GM19023 (cell line): ENCODE measurements around the gene TRIM46.

Source experiments
- ATAC-seq: cut with Tn5 transposase; IDR thresholded peaks from one replicate; pipeline ENCODE4 v1.9.1; 2021; ENCODE audit warnings: mild to moderate bottlenecking, moderate library complexity; ENCODE audit not compliant: unreplicated experiment

The TRIM46 gene, protein sequence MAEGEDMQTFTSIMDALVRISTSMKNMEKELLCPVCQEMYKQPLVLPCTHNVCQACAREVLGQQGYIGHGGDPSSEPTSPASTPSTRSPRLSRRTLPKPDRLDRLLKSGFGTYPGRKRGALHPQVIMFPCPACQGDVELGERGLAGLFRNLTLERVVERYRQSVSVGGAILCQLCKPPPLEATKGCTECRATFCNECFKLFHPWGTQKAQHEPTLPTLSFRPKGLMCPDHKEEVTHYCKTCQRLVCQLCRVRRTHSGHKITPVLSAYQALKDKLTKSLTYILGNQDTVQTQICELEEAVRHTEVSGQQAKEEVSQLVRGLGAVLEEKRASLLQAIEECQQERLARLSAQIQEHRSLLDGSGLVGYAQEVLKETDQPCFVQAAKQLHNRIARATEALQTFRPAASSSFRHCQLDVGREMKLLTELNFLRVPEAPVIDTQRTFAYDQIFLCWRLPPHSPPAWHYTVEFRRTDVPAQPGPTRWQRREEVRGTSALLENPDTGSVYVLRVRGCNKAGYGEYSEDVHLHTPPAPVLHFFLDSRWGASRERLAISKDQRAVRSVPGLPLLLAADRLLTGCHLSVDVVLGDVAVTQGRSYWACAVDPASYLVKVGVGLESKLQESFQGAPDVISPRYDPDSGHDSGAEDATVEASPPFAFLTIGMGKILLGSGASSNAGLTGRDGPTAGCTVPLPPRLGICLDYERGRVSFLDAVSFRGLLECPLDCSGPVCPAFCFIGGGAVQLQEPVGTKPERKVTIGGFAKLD

GRCh38 chr1:155173478-155174323 lies at the start of gene TRIM46:
Gene TRIM46 (plus strand): TSS chr1:155173849. CDS start chr1:155173967, 118 bp downstream.
- no peak for ATAC-seq

GRCh38 chr1:155124503-155125463 lies 48.9 kb upstream of the TRIM46 start:
- no peak for ATAC-seq

- no peak for ATAC-seq
These were observed 48.1 kb upstream of the TRIM46 start for GRCh38 chr1:155125511-155125945.

GRCh38 chr1:155125946-155126555 lies 47.6 kb upstream of the TRIM46 start:
- ATAC-seq = no peak

GRCh38 chr1:155126556-155127104 lies 47.0 kb upstream of the TRIM46 start:
- no peak for ATAC-seq

DNA sequence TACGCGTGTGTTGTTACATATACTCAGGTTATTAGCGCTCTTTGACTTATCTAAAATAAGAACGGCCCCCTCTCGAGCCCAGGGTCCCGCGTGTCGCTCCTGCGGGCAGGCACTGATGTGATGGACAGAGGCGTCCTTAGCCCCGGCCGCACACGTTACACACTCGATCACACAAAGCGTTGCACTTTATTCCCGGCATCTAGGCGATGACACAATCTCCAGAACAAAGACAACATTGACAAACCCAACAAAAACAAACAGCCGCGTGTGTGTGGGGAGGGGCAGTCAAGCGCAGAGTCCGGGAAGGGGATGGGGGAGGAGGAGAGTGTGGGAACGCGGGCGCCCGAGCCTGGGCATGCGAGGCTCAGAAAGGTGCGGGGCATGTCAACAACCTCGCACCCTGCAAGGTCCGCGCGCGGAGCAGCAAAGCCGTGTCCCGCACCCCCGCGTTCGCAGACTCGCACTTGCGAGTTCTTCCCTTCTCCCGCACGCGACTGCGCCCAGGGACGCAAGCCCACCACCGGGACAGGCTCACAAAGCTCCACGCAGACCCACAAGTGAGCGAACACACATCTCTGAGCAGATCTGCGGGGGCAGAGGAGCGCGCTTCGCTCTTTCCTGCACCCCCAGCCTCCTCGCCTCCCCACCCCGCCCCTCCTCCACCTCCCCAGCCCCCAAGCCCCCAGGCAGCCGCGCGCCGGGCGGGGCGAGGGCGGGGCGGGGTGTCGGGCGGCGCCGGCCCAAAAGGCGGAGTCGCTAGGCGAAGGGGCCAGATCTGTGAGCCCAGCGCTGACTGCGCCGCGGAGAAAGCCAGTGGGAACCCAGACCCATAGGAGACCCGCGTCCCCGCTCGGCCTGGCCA lies 46.3 kb upstream of the TRIM46 start, which contains the start of gene EFNA1:
TSS of gene EFNA1 (plus strand) at position 772 of the 862 bp plus-strand sequence. CDS start 102 bp downstream, outside the sequence.
- ATAC-seq = no peak

- no peak for ATAC-seq
These were observed 45.5 kb upstream of the TRIM46 start for GRCh38 chr1:155127967-155128754.

GRCh38 chr1:155128755-155129473 lies 44.7 kb upstream of the TRIM46 start:
- ATAC-seq = no peak

GRCh38 chr1:155130272-155131006 lies 43.2 kb upstream of the TRIM46 start:
- no peak for ATAC-seq

DNA sequence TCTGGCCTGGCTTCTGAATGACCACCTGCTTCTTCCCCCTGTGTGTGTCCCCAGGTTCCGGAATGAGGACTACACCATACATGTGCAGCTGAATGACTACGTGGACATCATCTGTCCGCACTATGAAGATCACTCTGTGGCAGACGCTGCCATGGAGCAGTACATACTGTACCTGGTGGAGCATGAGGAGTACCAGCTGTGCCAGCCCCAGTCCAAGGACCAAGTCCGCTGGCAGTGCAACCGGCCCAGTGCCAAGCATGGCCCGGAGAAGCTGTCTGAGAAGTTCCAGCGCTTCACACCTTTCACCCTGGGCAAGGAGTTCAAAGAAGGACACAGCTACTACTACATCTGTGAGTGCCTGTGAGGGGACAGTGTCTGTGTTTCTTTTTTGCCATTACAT lies 42.4 kb upstream of the TRIM46 start:
- no peak for ATAC-seq

DNA sequence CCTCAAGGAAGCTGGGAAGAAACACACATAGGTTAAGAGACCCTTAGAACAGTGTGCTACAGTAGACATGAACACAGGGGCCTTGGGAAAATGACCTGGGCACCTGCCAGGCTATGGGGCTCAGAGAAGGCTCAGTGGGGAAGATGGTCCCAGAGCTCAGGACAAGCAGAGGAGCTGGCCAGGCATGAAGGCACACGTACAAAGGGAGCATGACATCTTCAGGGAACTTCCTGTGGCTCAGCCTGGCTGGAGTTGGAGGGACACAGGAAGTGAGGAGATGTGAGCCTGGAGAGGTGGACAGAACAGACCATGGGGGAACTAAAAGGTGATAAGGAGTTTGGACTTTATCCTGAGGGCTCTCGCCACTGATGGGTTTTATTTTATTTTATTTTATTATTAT lies 41.8 kb upstream of the TRIM46 start:
- no peak for ATAC-seq

DNA sequence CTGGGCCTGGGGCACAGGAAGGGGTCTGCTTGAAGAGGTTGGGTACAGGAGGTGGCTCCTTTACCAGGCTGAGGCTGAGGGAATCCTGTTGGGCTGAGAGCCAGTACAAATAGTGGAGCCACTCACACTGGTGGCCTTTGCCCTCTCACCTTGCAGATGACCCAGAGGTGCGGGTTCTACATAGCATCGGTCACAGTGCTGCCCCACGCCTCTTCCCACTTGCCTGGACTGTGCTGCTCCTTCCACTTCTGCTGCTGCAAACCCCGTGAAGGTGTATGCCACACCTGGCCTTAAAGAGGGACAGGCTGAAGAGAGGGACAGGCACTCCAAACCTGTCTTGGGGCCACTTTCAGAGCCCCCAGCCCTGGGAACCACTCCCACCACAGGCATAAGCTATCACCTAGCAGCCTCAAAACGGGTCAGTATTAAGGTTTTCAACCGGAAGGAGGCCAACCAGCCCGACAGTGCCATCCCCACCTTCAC lies 39.8 kb upstream of the TRIM46 start:
- ATAC-seq = no peak

- no peak for ATAC-seq
These were observed 39.3 kb upstream of the TRIM46 start for GRCh38 chr1:155134322-155134721.

DNA sequence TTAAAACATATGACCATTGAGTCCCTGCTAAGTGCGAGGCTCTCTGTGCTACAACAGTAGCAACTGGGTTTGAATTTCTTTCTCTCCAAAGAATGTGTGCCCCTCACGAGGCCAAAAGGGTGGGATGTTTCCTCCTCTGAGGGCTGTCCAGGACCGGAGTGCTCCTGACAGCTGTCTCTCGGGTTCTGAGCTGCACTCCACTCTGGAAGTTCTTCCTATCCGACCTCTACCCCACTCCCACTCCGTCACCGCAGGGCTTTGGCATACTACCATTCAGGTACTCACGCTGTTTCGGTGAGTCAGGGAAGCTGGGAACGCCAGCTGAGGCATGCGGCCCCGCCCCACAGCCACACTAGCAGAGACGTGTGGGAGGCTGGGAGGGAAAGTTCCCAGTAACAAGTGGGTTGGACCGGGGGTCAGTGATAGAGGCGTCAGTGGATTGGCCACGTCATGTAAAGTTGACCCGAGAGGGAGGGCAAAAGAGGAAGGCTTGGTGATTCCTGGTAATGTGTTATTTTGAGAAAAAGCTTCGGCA lies 38.7 kb upstream of the TRIM46 start:
- peak; percentile 32 for ATAC-seq

DNA sequence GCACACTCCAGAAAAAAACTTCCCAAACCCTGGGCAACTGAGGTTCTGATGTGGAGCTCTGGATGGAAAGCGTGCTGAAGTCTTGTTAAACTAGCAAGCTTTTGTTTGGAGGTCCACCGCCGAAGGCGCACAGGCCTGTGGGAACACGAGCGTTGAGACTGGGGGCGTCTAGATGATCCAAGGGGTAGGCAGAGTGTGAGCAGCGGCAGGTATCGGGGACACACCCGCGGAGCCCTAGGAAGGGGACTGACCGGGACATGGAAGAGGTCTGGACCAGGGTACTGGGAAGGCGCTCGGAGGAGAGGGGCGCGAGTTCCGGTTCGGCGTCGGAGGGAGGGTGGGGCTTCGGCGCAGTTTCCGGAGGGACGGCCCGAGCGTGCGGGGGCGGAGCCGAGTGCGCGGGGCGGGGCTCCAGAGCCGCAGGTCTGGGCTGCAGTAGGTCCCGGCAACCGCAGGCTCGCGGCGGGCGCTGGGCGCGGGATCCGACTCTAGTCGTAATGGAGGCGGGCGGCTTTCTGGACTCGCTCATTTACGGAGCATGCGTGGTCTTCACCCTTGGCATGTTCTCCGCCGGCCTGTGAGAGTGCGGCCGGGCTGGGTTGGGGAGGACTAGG lies 38.1 kb upstream of the TRIM46 start, which contains the start of gene SLC50A1:
TSS of gene SLC50A1 (plus strand) at position 438 of the 614 bp plus-strand sequence. CDS start at position 498, 60 bp downstream.
- peak; percentile 73 for ATAC-seq
